ENCODE data around the gene DUSP10.

DUSP10 gene

DNA sequence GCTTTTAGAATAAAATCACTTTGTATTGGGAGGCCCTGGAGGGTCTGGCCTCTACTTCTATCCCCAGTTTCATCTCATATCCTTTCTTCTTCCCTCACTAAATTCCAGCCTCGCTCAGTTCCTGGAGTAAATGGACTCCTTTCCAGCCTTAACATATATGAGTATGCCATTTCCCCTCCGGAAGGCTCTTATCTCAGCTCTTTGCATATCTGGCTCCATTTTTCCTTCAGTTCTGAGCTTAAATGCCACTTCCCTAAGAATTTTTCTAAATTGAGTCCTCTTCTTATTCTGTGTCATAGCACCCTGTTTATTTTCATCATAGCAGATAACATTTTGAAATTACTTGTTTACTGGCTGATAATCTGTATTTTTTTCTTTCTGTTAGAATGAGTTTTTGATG is 20.2 kb upstream of the DUSP10 start:
- DNase-seq (ENCODE audit: low spot score): no peak

DNA sequence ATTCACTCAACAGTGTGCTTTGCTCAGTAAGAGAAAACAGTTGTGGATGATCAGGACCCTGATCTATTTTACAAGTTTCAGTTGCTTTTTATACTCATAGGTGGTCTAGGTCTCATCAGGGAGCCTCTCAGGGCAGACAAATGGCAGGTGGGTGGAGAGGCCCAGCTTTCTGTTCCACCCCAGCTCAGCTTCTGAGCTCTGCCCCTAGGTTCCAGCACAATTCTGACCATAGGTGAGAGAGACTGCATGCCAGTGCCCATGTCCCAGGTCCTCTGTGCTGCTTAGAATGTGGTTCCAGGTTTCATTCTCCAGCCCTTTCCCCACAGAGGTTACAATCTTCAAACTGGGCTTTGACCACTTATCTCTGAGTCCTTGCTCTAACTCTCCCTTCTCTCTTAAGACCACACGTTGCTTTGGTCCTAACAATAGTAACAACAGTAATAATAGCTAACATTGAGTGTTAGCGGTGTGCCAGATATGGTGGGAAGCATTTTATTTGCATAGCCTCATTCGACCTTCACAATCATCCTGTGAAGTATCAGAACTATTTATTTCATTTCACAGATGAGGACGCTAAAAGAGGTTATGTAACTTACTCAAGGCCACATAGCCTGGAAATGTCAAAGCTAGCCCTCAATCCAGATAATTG is 19.6 kb upstream of the DUSP10 start:
- DNase-seq (ENCODE audit: low spot score): no peak

DNA sequence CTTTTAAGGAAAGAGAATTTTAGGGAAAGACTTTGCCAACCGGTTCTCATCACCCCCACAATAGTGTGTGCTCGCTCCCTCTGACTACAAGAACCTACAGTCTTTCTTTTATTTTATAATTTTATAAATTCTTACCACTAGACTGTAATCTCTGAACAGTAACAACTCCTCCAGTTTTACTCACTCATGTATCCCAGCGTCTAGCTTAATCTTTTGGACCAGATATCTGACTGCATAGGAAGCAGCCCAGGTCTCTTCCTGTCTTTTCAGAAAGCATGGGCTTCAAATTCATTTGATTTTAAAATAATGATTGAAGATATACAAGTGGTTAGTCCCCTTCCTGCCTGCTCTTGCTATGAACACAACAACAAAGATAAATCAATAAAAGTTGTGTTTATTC is 19.0 kb upstream of the DUSP10 start:
- no peak for DNase-seq (ENCODE audit: low spot score)

DNA sequence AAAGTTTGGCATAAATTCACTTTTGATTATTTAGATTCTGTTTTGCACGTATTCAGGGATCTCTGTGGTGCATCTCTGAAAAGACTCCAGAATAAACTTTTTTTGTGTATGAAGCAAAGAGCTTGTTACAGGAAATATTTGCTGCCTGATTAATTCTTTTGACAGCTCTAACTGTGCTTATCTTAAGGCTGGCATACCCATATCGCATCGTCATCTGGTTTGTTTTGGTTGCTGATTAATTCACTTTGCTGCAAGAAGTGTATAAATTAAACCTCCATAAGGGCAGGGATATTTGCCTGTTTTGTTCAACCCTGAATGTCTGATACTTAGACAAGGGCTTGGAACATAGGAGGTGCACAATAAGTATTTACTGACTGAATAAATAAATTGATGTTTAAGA is 17.5 kb upstream of the DUSP10 start:
- DNase-seq (ENCODE audit: low spot score): no peak

DNA sequence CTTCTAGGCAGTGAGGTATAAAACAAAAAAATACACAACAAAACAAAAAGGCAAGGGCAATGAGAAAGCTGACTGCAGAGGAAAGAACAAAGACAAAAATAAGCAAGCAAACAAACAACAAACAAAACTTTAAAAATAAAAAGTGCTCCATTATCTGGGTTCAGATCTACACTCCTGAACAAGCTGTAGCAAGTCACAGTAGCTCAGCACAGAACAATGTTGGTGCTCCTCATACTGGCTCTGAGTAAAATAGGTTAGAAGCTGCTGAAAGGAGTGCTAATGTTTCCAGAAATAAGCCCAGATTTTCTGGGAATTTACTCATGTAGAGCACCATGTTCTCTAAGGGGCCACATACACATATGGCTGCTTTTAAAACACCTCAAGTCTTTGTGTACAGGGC is 16.6 kb upstream of the DUSP10 start:
- DNase-seq (ENCODE audit: low spot score): no peak

DNA sequence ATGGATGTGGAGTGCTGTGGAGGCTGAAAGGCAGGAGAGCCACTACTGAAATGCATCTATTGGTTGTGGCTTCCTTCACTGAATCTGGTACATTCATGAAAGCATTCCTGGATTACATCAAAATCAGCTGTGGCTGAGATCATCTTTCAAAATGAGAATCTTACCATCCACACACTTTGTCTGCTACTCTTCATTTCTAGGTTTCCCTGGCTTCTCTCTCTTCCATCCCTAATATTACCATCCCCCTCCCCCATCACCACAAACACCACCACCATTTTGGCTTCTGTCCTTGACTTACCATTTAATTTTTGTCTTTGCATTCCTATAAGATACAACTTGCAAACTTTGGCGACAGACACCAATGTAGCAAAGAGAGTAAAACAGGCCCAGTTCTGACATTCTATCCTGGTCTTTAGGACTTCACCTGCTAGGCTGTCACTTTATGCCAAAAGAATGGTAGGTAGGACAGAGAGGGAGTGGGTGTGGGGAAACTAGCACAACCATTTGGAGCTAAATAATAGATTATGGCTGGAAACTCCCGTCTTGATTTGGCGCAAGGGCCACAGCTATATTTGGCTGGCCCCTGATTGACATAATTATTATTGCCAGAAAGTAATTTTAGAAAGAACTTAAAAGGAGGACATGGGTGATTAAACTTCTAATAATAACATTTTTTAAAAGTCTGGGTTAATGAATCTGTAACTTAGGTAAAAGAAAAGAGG is 15.1 kb upstream of the DUSP10 start:
- DNase-seq (ENCODE audit: low spot score): no peak

DNA sequence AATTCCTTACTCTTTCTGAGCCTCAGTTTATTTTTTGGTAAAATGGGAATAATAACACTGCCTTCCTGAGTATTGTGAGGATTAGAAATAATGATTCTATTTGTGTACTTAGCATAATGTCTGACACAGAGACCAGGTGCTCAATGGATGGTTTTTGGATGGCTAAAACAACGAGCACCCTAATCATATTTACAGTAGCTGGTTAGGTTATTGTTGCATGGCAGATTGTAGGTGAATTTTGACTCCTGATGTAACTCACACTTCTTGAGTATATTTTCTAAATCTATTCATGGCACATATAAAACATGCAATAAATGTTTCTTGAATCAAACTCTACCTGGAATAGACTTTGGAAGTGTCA is 11.9 kb upstream of the DUSP10 start:
- no peak for DNase-seq (ENCODE audit: low spot score)

DNA sequence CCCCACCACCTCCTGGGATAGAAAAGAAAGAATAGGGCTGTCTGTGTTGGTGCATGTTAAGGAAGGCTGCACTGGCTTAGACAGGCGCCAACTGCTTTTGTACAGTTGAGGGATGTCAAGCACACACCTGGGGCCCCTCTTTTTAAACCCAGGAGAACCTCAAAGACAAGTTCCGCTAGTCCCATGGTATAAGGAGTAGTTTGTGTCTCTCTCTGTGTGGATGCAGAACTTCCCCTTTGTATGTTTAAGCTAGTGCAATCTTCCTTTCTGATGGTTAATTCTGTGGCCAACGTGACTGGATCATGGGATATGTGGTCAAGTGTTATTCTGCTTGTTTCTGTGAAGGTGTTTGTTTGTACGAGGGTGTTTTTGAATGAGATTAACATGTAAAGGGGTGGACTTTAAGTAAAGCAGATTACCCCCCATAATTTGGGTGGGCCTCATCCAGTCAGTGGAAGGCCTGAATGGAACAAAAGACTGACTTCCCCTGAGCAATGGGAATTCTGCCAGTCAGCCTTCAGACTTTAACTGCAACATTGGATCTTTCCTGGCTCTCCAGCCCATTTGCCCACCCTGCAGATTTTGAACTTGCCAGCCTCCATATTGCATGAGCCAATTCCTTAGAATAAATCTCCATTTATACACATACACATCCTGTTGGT is 9.5 kb upstream of the DUSP10 start:
- no peak for DNase-seq (ENCODE audit: low spot score)

DNA sequence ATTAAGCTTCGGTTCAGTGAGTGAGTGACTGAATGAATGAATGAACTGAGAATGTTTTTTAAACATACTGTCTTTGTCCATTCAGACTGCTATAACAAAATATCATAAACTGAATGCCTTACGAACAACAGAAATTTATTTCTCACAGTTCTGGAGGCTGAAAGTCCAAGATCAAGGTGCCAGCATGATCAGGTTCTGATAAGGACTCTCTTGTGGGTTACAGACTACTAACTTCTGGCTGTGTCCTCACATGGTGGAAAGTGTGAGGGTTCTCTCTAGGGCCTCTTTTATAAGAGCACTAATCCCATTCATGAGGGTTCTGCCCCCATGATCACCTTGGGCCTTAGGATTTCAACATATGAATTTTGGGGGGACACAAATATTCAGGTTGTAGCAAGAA is 7.1 kb upstream of the DUSP10 start:
- DNase-seq (ENCODE audit: low spot score): no peak

DNA sequence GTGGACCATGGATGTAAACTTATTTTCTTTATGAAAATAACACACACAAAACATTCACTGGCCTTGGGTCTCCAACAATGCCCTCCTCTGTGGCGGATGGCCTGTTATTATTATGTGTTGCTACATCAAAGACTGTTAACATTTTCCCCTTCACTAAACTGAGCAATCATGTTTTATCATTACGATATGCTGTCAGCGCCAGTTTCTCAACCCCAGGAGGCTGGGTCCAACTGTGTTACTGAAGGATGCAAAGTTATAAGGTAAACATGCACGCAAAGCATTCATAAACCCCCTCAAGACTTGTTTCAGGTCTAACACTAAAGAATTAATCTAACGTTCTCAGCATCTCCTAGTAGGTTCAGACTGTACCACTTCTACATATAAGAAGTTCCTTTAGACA is 6.0 kb upstream of the DUSP10 start:
- DNase-seq (ENCODE audit: low spot score): no peak

DNA sequence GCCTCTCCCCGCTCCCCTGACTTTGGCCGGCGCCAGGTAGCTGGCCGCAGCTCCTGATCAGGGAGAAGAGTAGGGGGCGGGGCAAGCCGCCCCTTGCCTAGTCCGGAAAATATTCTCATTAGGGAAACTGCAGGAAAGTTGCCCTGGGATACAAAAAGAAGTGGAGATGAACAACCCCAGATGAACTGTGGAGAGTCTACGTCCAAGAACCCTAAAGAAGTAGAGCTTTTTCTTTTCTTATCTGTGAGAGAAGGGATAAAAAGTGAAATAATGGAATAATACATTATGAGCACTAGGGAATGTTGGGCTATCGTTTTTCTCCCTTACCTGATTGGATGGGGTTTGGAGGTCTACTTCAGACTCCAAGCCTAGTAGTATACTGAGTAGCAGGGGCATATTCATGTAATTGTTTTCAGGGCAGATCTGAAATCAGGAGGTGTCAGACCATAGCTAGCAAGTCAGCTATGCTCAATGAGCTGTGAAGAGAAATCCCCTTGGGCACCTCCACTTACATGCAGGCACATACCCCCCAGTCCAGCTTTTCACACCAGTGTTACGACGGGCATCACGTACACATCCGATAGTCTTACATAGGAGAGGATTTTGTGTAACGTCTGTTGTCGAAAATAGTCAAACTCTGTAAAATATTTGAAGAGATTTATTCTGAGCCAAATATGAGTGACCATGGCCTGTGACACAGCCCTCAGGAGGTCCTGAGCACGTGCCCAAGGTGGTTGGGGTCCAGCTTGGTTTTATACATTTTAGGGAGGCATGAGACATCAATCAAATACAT is 1.7 kb upstream of the DUSP10 start:
- no peak for DNase-seq (ENCODE audit: low spot score)

DNA sequence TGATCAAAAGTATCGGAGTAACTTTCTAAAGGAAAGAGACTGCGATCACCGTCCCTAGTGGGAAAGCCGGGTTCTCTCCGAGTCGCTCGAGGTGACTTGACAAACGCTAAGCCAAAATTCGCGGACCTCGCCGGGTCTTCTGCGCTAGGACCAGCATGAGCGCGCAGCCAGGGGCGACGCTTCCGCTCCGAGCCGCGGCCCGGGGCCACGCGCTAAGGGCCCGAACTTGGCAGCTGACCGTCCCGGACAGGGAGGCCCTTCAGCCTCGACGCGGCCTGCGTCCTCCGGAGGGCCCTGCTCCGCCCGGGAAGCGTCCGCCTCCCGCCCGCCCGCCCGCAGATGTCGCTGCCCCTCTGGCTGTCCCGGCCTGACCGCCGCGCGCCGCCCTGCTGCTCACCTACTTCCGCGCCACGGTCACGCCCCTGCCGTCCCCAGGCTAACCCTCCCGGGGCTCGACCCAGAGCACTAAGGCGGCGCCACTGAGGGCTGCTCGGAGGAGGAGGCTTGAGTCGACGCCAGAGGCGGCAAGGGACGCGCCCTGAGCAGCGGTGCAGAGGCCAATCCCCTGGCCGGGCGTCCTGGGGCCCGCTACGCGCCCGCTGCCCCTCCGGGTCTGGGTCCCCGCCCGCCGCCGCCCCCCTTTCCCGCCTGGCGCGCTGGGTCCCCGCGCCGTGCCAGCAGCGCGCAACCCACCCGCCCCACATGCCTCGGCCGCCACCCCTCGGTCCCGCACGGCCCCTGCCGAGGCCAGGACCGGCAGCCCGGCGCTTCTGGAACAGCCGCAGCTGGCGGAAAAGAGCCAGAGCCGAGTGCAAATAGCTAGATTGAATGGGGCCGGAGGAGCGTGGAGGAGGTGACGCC is 896 bp upstream of the DUSP10 start:
- DNase-seq (ENCODE audit: low spot score): peak; percentile 84

DNA sequence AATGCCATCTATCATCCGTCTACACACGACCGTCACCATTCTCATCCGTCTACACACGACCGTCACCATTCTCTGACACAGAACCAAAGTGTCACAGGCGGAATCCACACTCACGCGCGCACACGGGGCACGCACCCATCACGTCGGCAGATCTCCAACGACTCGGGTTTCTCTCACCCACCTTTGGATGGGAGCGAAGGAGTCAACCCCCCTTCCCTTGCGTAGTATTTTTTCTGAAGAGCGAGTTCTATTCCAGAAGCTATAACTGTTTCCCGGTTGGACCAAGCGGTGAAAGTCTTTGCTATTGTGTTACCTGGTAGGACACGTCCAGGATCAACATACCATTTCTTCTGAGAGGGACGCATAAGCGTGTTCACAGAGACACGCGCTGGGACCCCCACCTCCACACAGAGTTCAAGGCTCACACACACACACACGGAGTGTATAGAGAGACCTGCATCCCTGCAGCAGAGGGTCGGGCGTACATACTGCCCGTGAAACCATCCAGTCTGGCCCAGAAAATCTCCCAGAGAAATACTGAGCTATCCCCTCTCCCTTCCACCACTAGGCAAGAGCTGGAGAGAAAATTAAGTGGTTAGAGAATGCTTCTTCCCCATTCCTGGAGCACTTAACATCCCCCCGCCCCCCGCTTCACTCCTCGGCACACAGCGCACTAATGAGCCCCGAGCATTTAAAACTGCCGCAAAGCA is 741 bp downstream of the DUSP10 start:
- peak; percentile 54 for DNase-seq (ENCODE audit: low spot score)

DNA sequence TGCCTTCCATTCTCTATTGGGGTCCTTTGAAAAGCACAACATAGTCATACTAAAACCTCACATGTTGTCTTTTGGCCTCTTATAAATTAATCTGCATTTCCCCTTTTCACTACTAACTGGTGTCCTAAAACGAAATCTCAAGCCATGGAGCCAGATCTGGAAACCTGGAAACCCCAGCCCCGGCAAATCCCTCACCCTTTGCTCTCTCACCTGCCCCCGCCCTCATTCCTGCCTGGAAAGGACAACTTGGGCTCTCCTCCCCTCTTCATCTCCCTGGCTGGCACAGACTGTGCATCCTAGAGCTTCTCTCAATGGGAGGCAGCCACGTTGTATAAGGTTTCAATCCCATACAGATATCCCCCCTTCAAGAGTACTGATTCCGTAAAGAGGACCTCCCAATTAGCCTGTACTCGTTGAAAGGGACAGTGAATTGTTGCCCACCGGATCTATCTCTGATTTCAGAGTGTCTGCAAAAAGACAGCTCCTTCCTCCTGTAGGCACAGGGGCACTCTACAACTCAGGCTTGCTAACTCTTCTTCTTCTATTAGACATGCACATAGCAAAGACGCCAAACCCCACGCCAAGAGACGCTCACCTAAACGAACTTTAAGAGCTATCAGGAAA is 1.4 kb downstream of the DUSP10 start:
- DNase-seq (ENCODE audit: low spot score): no peak

DNA sequence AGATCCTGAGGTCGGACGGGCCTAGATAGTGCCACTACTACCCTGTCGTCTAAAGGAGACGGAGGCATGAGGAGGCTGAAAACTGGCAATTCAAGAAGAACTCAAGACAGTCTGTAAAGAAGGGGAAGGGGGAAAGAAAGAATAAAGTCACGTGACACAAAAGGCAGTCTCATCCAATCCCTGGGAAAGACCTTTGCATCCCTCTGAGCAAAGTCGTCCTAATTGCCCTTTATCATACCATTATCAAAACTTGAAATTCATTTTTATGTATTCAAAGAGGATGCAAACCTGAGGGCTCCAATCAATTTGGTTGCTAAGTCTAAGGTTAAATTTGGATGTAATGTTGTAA is 2.2 kb downstream of the DUSP10 start:
- DNase-seq (ENCODE audit: low spot score): no peak

DNA sequence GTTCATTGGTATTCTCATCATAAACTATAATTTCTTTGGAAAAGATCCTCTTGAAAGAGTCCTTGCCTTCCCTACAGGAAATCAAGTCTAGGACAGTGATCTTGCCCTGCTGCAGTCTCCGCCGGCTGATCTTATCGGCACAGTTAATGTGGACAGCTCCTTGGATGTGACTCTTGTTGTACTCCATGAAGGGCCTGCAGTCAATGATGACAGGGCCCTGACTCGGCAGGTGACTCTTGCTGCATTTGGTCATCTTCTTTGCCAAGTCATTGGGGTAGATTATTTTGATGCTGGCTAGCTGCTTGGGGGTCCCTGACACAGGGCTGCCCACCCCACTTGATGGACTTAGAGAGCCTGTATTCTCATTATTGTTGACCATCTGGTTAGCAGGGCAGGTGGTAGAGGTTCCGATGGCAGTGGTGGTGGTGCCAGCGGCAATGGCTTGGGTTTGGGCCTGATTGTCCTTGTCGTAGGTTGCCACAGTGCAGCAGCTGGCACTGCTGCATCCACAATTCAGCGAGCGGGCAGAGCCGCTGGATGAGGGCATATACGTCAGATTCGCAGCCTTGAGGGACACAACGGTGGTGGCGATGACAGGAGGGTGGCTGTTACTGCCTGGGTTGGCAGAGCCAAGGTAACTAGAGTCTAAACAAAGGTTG is 2.7 kb downstream of the DUSP10 start:
- no peak for DNase-seq (ENCODE audit: low spot score)

DNA sequence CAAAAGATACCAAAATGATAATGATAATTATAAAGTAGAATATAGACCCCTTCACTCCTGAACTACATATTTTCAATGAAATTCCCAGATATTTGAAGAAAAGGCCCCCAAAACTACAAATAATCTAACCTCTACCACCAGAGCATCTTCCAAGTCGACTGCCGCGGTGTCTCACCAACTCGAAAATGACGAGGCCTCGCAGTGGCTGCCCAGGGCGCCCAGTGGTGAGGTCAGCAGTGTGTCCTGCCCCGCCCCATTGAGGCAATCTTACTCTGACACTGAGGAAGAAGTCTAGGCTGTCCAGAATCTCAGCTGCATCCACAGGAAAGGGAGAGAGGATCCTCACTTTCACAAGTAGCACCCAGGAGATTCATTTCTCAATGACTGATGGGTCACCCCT is 5.2 kb downstream of the DUSP10 start:
- DNase-seq (ENCODE audit: low spot score): no peak

DNA sequence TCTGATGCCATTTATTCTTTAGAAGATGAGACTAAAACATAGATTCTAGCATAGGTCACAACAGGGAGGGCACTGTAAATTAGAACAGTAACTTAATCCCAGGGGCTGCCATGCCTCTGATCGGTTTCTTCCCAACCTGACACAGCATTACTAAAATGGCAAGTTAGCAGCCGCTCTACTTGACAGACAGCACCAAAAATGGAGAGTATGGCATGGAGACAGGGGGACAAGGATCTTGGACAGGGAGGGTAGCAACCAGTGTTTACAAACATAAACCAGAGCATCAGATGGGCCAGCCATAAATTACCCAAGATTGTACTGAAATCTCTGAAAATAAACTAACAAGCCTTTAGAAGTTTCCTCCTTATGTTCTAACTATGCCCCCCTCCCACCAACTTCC is 5.9 kb downstream of the DUSP10 start:
- DNase-seq (ENCODE audit: low spot score): no peak

DNA sequence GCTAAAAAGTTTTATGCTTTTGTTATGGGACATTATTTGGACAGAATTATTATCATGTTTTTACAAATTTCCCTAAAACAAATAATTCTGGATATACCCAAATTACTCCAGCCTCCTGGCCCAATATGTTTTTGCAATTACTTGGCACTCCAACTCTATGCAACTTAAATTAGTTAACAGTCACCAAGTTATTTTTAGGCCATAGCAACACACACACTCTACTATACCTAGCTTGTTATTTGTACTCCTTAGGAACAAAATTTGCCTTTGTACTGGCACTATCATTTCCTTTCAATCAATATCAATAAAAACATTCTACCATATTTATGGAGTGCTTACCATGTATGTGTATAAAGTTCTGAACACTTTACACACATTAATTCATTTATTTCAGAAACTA is 7.7 kb downstream of the DUSP10 start:
- DNase-seq (ENCODE audit: low spot score): no peak

DNA sequence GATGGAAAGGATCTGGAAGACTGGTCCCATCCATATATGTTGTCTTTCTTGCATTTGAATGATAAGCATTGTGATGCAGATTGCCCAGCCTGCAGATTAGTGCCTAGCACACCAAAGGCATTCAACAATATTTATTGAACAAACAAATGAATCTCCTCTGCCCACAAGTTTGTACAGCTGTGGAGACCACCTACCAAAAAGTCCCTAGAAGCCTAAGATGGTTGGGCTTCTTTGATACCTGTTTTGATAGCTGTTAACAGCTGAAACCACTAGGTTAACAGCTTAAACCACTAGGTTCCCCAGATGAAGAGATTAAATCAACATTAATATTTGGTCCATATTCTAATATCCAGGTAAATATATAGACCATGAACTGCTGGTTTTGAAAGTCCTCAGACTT is 9.8 kb downstream of the DUSP10 start:
- DNase-seq (ENCODE audit: low spot score): no peak
